Measurements from ENCODE around the gene CPB1.
"Not testable (repeated sequence)": the region's sequence is repeated elsewhere in the genome, so short reads cannot be mapped to it uniquely, and the experiment has no call there.

DNA sequence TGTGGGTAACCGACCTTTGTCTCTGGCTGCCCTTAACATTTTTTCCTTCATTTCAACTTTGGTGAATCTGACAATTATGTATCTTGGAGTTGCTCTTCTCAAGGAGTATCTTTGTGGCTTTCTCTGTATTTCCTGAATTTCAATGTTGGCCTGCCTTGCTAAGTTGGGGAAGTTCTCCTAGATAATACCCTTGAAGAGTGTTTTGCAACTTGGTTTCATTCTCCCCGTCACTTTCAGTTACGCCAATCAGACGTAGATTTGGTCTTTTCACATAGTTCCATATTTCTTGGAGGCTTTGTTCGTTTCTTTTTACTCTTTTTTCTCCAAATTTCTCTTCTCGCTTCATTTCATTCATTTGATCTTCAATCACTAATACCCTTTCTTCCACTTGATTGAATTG, 42.6 kb upstream of the CPB1 start:
- TF ChIP-seq CTCF, POLR2A (IDR thresholded peaks at IDR 0.05): not testable (repeated sequence)
